Small intestine (tissue), 7 donors: ENCODE results near the gene CD83. TPM values are rescaled to one million over a fixed set of nuclear protein-coding genes. Genes with fewer than 3 reads are reported as not detected.

Source experiments
- DNase-seq, 2 donors: peaks; one replicate each; pipeline versions ENCODE4 v3.0.0 to v3.0.0-alpha.2; 2013
- FAIRE-seq: peaks from 2 replicates; lab custom pipeline; 2012; peaks lifted over from hg19 to GRCh38; lab: Jason Lieb, UNC
- H3K27ac ChIP-seq, 3 donors: one replicate each; pipeline ENCODE4 v1.5.1; 2013; ENCODE audit warnings: low read length in 2 of 3, mild to moderate bottlenecking in 2 of 3, control low read depth in 1 of 3, inconsistent platforms in 1 of 3, low read depth in 1 of 3, moderate library complexity in 1 of 3
- H3K27me3 ChIP-seq, 3 donors: one replicate each; pipeline ENCODE4 v1.6.1; 2013; ENCODE audit warnings: low read length in 3 of 3, inconsistent platforms in 1 of 3; ENCODE audit not compliant: control insufficient read depth in 3 of 3, insufficient read depth in 3 of 3
- H3K36me3 ChIP-seq, 3 donors: one replicate each; pipeline ENCODE4 v1.6.1; 2013; ENCODE audit warnings: low read length in 3 of 3, inconsistent platforms in 1 of 3, low read depth in 1 of 3, mild to moderate bottlenecking in 1 of 3, moderate library complexity in 1 of 3; ENCODE audit not compliant: control insufficient read depth in 3 of 3, insufficient read depth in 2 of 3
- H3K4me1 ChIP-seq, 3 donors: one replicate each; pipeline ENCODE4 v1.6.1; 2013; ENCODE audit warnings: low read length in 2 of 3, inconsistent platforms in 1 of 3, low read depth in 1 of 3, mild to moderate bottlenecking in 1 of 3, moderate library complexity in 1 of 3; ENCODE audit not compliant: control insufficient read depth in 3 of 3, insufficient read depth in 2 of 3
- H3K4me3 ChIP-seq, 3 donors: one replicate each; pipeline ENCODE4 v1.5.1; 2013; ENCODE audit warnings: low read length in 3 of 3, control low read depth in 1 of 3, inconsistent platforms in 1 of 3, low read depth in 1 of 3, mild to moderate bottlenecking in 1 of 3, moderate library complexity in 1 of 3
- H3K9me3 ChIP-seq, 2 donors: one replicate each; pipeline ENCODE4 v1.6.1; 2013; ENCODE audit warnings: low read depth in 1 of 2, low read length in 1 of 2; ENCODE audit not compliant: control insufficient read depth in 2 of 2, insufficient read depth in 1 of 2
- WGBS, 3 donors: extraction: QIAGEN DNeasy Blood & Tissue Kit; methylation state at CpG; one replicate each; pipeline ENCODE4 v1.1.7; 2013; 5-methylcytosine and 5-hydroxymethylcytosine counted together
- polyA plus RNA-seq, 4 donors: library from polyadenylated mRNA; stranded (reverse) in 3 of 4; unstranded in 1 of 4; fragments of 200-250 nt in 3 of 4; fragments of 120-200 nt in 1 of 4; gene quantifications; one replicate each; pipeline versions ENCODE4 v1.2.1 to v1.2.3, GENCODE V29; 2013
- donor health status: healthy with polysubstance abuse.
- donor health status: control.
- donor health status: control.
- donor health status: Bipolar disorder and iron deficiency.
- donor health status: healthy.

The CD83 gene
- polyA plus RNA-seq, 4 donors: 0.45 to 7.7 (median 1.2) TPM

DNA sequence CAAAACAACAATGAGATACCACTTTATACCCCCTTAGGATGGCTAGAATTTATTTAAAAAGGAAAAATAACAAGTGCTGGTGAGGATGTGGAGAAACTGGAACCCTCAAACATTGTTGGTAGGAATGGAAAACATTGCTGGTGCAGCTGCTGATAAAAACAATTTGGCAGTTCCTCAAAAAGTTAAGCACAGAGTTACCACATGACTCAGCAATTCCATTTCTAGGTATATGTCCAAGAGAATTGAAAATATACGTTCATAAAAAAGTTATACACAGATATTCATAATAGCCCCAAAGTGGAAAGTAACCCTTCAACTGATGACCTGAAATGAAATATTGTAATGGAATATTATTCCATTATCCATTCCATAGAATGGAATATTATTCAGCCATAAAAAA lies 55.0 kb downstream of the CD83 start:
- Histone ChIP-seq H3K27me3 (peaks cover 0 to 2% (median 0%) of the 10 kb centered on the region in 3 donors), H3K9me3 (peaks cover 0 to 9% of the 10 kb centered on the region in 2 donors), H3K27ac (no peak overlapping the region), H3K36me3 (no peaks in the 10 kb centered on the region), H3K4me1 (no peaks in the 10 kb centered on the region), H3K4me3 (no peak overlapping the region)
- FAIRE-seq (no peak), DNase-seq (no peak)
- WGBS, 3 donors: 83 to 90% (median 88%) methylated on average over 1 of the region's 1 CpG

DNA sequence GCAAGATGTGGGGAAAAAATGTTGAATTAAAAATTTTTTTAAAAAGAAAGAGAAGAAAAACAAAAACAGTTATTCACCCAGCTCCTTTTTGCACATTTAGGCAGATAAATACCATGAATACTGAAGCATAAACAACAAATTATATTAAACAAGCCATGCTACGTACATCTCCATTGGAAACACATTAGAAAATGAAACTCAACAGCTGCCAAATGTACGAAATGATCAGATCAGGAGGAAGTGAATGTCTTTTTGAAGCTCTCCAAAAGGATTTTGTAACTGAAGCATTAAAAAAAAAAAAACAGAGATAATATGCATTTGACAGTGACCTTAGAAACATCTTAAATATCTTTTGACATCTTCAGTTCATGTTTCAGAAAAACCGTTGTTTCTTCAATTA lies 56.7 kb downstream of the CD83 start:
- no peak for FAIRE-seq
- DNase-seq: no peak

GRCh38 chr6:14174996-14175395 lies 57.4 kb downstream of the CD83 start:
- 77 to 92% (median 79%) methylated on average over 4 of the region's 4 CpGs for WGBS, 3 donors
- H3K4me1 ChIP-seq: no peaks in the 10 kb centered on the region
- FAIRE-seq (no peak), DNase-seq (no peak)
- no peak overlapping the region for H3K27ac ChIP-seq
- H3K27me3 ChIP-seq: no peaks in the 10 kb centered on the region
- H3K9me3 ChIP-seq: peaks cover 0 to under 1% of the 10 kb centered on the region in 2 donors
- H3K36me3 ChIP-seq: no peaks in the 10 kb centered on the region
- H3K4me3 ChIP-seq: no peak overlapping the region

More for the DNA sequence above, 56.7 kb downstream of the CD83 start:
- Histone ChIP-seq H3K4me1 (no peaks in the 10 kb centered on the region), H3K4me3 (no peak overlapping the region), H3K36me3 (no peaks in the 10 kb centered on the region), H3K9me3 (peaks cover 0 to 7% of the 10 kb centered on the region in 2 donors), H3K27ac (no peak overlapping the region), H3K27me3 (peaks cover 0 to 1% (median 0%) of the 10 kb centered on the region in 3 donors)
- WGBS, 3 donors: 53 to 63% (median 58%) methylated on average over 3 of the region's 3 CpGs

- Histone ChIP-seq H3K9me3 (no peaks in the 10 kb centered on the region), H3K27me3 (no peaks in the 10 kb centered on the region), H3K36me3 (no peaks in the 10 kb centered on the region), H3K4me3 (no peak overlapping the region), H3K4me1 (no peaks in the 10 kb centered on the region), H3K27ac (no peak overlapping the region)
- 51 to 78% (median 58%) methylated on average over 7 of the region's 7 CpGs for WGBS, 3 donors
- FAIRE-seq (no peak), DNase-seq (no peak)
Observed at GRCh38 chr6:14176429-14176828, 58.9 kb downstream of the CD83 start.

- Histone ChIP-seq H3K27me3 (no peaks in the 10 kb centered on the region), H3K27ac (no peak overlapping the region), H3K4me1 (no peaks in the 10 kb centered on the region), H3K9me3 (no peaks in the 10 kb centered on the region), H3K36me3 (no peaks in the 10 kb centered on the region), H3K4me3 (no peak overlapping the region)
- DNase-seq (no peak), FAIRE-seq (no peak)
- WGBS, 3 donors: 78 to 86% (median 79%) methylated on average over 6 of the region's 6 CpGs
Observed at GRCh38 chr6:14177413-14178082, 60.0 kb downstream of the CD83 start.

DNA sequence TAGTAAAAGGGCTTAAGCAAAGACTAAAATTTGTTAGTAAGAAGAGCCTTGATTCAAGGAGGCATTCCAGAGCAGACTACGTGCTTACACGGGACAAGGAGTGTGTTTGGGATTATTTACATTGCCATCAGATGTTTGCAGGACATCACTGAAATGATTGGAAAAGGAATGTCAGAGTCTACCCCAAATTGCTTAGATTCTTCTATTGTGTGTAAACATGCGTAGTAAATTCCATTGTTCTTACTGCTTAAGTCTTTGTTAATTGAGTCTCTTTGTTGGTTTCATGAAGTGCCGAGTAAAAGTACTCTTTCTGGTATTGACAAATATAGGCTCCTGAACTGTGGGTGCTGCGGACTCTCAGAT lies 60.5 kb downstream of the CD83 start:
- no peak overlapping the region for H3K27ac ChIP-seq
- 86 to 95% (median 88%) methylated on average over 5 of the region's 5 CpGs for WGBS, 3 donors
- no peak for DNase-seq
- H3K36me3 ChIP-seq: no peaks in the 10 kb centered on the region
- H3K27me3 ChIP-seq: no peaks in the 10 kb centered on the region
- no peak overlapping the region for H3K4me3 ChIP-seq
- H3K9me3 ChIP-seq: no peaks in the 10 kb centered on the region
- FAIRE-seq: no peak
- no peaks in the 10 kb centered on the region for H3K4me1 ChIP-seq

GRCh38 chr6:14180609-14181008 lies 63.0 kb downstream of the CD83 start:
- DNase-seq (no peak), FAIRE-seq (no peak)
- Histone ChIP-seq H3K27me3 (no peaks in the 10 kb centered on the region), H3K36me3 (no peaks in the 10 kb centered on the region), H3K9me3 (no peaks in the 10 kb centered on the region), H3K27ac (no peak overlapping the region), H3K4me3 (no peak overlapping the region), H3K4me1 (no peaks in the 10 kb centered on the region)
- WGBS, 3 donors: 51 to 63% (median 62%) methylated on average over 2 of the region's 2 CpGs

DNA sequence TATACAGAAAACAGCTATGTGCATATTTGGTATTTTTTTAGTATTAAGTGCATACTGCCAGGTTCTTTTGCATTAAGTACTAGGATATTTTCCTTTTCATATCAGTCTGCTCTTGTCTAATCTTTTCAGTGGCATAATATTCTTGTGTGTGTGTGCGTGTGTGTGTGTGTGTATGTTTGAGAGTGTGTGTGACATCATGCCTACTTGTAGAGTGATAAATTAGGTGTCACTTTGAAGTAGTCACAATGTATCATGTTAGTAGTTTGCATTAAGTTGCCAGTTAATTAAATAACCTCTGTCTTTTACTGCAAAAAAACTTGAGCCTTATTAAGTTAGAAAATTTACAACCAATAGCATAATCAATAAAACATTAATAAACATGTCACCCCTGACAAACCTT lies 65.3 kb downstream of the CD83 start:
- no peaks in the 10 kb centered on the region for H3K9me3 ChIP-seq
- FAIRE-seq (no peak), DNase-seq (no peak)
- no peaks in the 10 kb centered on the region for H3K27me3 ChIP-seq
- WGBS, 3 donors: 52 to 78% (median 72%) methylated on average over 1 of the region's 1 CpG
- no peak overlapping the region for H3K27ac ChIP-seq
- H3K4me3 ChIP-seq: no peak overlapping the region
- no peaks in the 10 kb centered on the region for H3K4me1 ChIP-seq
- no peaks in the 10 kb centered on the region for H3K36me3 ChIP-seq
